ENCODE measurements around the gene DLST.

DNA sequence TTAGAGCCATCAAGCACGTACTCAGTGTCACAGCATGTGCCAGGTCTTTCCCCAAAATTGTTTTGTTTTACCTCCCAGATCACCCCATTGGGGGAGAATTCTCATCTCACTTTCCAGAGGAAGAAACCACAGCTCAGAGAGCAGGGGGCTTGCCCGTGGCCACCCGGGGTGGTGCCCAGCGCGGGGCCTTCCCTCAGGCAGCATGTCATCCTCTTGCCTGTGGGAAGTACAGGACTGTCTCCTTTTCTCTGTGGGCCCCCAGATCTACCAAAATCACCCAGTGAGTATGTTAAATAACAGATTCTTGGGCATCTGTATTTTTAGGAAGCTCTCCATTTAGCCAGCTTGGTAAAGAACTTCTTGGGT, 35.4 kb downstream of the DLST start:
- TF ChIP-seq, protein P1, sequence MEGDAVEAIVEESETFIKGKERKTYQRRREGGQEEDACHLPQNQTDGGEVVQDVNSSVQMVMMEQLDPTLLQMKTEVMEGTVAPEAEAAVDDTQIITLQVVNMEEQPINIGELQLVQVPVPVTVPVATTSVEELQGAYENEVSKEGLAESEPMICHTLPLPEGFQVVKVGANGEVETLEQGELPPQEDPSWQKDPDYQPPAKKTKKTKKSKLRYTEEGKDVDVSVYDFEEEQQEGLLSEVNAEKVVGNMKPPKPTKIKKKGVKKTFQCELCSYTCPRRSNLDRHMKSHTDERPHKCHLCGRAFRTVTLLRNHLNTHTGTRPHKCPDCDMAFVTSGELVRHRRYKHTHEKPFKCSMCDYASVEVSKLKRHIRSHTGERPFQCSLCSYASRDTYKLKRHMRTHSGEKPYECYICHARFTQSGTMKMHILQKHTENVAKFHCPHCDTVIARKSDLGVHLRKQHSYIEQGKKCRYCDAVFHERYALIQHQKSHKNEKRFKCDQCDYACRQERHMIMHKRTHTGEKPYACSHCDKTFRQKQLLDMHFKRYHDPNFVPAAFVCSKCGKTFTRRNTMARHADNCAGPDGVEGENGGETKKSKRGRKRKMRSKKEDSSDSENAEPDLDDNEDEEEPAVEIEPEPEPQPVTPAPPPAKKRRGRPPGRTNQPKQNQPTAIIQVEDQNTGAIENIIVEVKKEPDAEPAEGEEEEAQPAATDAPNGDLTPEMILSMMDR (optimal IDR thresholded peaks at IDR 0.05 in 1 of 3, IDR thresholded peaks at IDR 0.05 in 1 of 3, conservative IDR thresholded peaks at IDR 0.05 in 1 of 3; ENCODE audit: extremely low read depth in 1 of 3, insufficient read depth in 2 of 3, low read length in 3 of 3), result no peak
- TF ChIP-seq EZH2 (IDR thresholded peaks at IDR 0.05; ENCODE audit: low read length), result no peak
